CD14-positive monocyte (primary cell): ENCODE measurements around the gene MUC5B. TPM values are rescaled to one million over a fixed set of nuclear protein-coding genes. Genes with fewer than 3 reads are reported as not detected.

ENCODE experiments used
- DNase-seq, 3 donors: peaks; one replicate each; pipeline ENCODE4 v3.0.0-alpha.2; 2011 to 2022
- H2AFZ ChIP-seq: 2 replicates; pipeline ENCODE4 v1.6.0; 2012; ENCODE audit warnings: mild to moderate bottlenecking, low read depth, low read length, inconsistent platforms; ENCODE audit not compliant: insufficient read depth, poor library complexity, severe bottlenecking
- H3K27ac ChIP-seq, 2 donors: 1 replicate in 1 of 2; 2 replicates in 1 of 2; pipeline ENCODE4 v1.5.1; 2012 to 2013; ENCODE audit warnings: low read length in 2 of 2, control low read depth in 1 of 2, inconsistent platforms in 1 of 2, low read depth in 1 of 2, mild to moderate bottlenecking in 1 of 2
- H3K27me3 ChIP-seq, 2 donors: one replicate each; pipeline versions ENCODE4 v1.6.0 to v1.6.1; 2011 to 2013; ENCODE audit warnings: low read length in 2 of 2; ENCODE audit not compliant: control insufficient read depth in 2 of 2, insufficient read depth in 2 of 2
- H3K36me3 ChIP-seq, 2 donors: replicated peaks in 1 of 2; 1 replicate in 1 of 2; 2 replicates in 1 of 2; pipeline versions ENCODE4 v1.5.1 to v1.6.1; 2012 to 2013; ENCODE audit warnings: low read length in 2 of 2, control low read depth in 1 of 2, inconsistent platforms in 1 of 2, mild to moderate bottlenecking in 1 of 2; ENCODE audit not compliant: insufficient read depth in 2 of 2, control insufficient read depth in 1 of 2
- H3K4me1 ChIP-seq, 2 donors: 1 replicate in 1 of 2; 2 replicates in 1 of 2; pipeline versions ENCODE4 v1.5.1 to v1.6.1; 2012 to 2013; ENCODE audit warnings: low read length in 2 of 2, control low read depth in 1 of 2, inconsistent platforms in 1 of 2, mild to moderate bottlenecking in 1 of 2, moderate library complexity in 1 of 2; ENCODE audit not compliant: insufficient read depth in 2 of 2, control insufficient read depth in 1 of 2
- H3K4me2 ChIP-seq: replicated peaks from 2 replicates; pipeline ENCODE3; 2012; ENCODE audit warnings: low read length, moderate library complexity, mild to moderate bottlenecking; ENCODE audit not compliant: poor library complexity, severe bottlenecking; ENCODE audit errors: extremely low read depth
- H3K4me3 ChIP-seq, 3 experiments: fragments of 200-600 bp in 1 of 3; sonication (generic) in 1 of 3; replicated peaks in 1 of 3; 1 replicate in 2 of 3; 2 replicates in 1 of 3; pipeline ENCODE4 v1.5.1; 2011 to 2013; ENCODE audit warnings: low read length in 3 of 3, mild to moderate bottlenecking in 3 of 3, control low read depth in 2 of 3, low read depth in 2 of 3, inconsistent platforms in 1 of 3, moderate library complexity in 1 of 3
- H3K79me2 ChIP-seq: 2 replicates; pipeline ENCODE4 v1.6.0; 2012; ENCODE audit warnings: mild to moderate bottlenecking, control low read depth, inconsistent platforms, low read length, moderate library complexity; ENCODE audit not compliant: insufficient read depth
- H3K9ac ChIP-seq: 2 replicates; pipeline ENCODE4 v1.6.0; 2017; ENCODE audit warnings: low read length, mild to moderate bottlenecking; ENCODE audit not compliant: insufficient read depth, poor library complexity, severe bottlenecking
- H3K9me3 ChIP-seq, 2 donors: replicated peaks in 1 of 2; 1 replicate in 1 of 2; 2 replicates in 1 of 2; pipeline versions ENCODE4 v1.5.1 to v1.6.1; 2012 to 2013; ENCODE audit warnings: low read length in 2 of 2, control low read depth in 1 of 2; ENCODE audit not compliant: control insufficient read depth in 1 of 2, insufficient read depth in 1 of 2
- H4K20me1 ChIP-seq: 2 replicates; pipeline ENCODE4 v1.6.0; 2012; ENCODE audit warnings: mild to moderate bottlenecking, low read length, control low read depth, moderate library complexity; ENCODE audit not compliant: insufficient read depth
- H3K27ac Mint-ChIP-seq, 7 donors: one replicate each; pipeline ENCODE4 v1.8.0; 2020; ENCODE audit warnings: mild to moderate bottlenecking in 7 of 7, mixed read lengths in 7 of 7, moderate library complexity in 6 of 7, inconsistent platforms in 2 of 7
- H3K27me3 Mint-ChIP-seq, 3 donors: one replicate each; pipeline ENCODE4 v1.8.0; 2021 to 2022; ENCODE audit warnings: low read depth in 3 of 3, mild to moderate bottlenecking in 3 of 3, mixed read lengths in 3 of 3, moderate library complexity in 3 of 3, inconsistent platforms in 1 of 3
- H3K36me3 Mint-ChIP-seq, 2 donors: one replicate each; pipeline ENCODE4 v1.8.0; 2020; ENCODE audit warnings: mixed read lengths in 2 of 2, inconsistent platforms in 1 of 2, mild to moderate bottlenecking in 1 of 2
- H3K4me1 Mint-ChIP-seq: one replicate; pipeline ENCODE4 v1.8.0; 2020; ENCODE audit warnings: mild to moderate bottlenecking, mixed read lengths
- H3K4me3 Mint-ChIP-seq, 2 donors: one replicate each; pipeline ENCODE4 v1.8.0; 2020; ENCODE audit warnings: mild to moderate bottlenecking in 2 of 2, mixed read lengths in 2 of 2, moderate library complexity in 1 of 2
- H3K9me3 Mint-ChIP-seq, 7 donors: one replicate each; pipeline ENCODE4 v1.8.0; 2020 to 2022; ENCODE audit warnings: mixed read lengths in 7 of 7, mild to moderate bottlenecking in 6 of 7, moderate library complexity in 6 of 7, inconsistent platforms in 2 of 7
- WGBS: methylation state at CpG from one replicate; pipeline ENCODE4 v1.1.5; 2013; ENCODE audit warnings: missing lambda C conversion rate; ENCODE audit not compliant: insufficient coverage; 5-methylcytosine and 5-hydroxymethylcytosine counted together
- intact Hi-C, 2 donors: fragments of 100-400 bp; cut with micrococcal nuclease; formaldehyde crosslinking; loops; one replicate each; pipeline versions ENCODE4 v1.15.0 to v1.15.1; 2023
- polyA plus RNA-seq, 3 donors: library from polyadenylated mRNA; depleted of rRNA in 1 of 3; unstranded in 2 of 3; stranded (reverse) in 1 of 3; fragments of 300-500 nt in 2 of 3; fragments of >200 nt in 1 of 3; fragmentation: Illumina TruSeq in 2 of 3; gene quantifications; 1 replicate in 2 of 3; 2 replicates in 1 of 3; pipeline ENCODE4 v1.2.3, GENCODE V29; 2012 to 2021
- TF ChIP-seq, protein P1 (sequence below): fragments of 200-600 bp; IDR thresholded peaks from one replicate; pipeline ENCODE4 v1.8.0; 2022; ENCODE audit warnings: antibody characterized with exemption, mild to moderate bottlenecking

The MUC5B gene
- polyA plus RNA-seq, 3 donors: not detected

DNA sequence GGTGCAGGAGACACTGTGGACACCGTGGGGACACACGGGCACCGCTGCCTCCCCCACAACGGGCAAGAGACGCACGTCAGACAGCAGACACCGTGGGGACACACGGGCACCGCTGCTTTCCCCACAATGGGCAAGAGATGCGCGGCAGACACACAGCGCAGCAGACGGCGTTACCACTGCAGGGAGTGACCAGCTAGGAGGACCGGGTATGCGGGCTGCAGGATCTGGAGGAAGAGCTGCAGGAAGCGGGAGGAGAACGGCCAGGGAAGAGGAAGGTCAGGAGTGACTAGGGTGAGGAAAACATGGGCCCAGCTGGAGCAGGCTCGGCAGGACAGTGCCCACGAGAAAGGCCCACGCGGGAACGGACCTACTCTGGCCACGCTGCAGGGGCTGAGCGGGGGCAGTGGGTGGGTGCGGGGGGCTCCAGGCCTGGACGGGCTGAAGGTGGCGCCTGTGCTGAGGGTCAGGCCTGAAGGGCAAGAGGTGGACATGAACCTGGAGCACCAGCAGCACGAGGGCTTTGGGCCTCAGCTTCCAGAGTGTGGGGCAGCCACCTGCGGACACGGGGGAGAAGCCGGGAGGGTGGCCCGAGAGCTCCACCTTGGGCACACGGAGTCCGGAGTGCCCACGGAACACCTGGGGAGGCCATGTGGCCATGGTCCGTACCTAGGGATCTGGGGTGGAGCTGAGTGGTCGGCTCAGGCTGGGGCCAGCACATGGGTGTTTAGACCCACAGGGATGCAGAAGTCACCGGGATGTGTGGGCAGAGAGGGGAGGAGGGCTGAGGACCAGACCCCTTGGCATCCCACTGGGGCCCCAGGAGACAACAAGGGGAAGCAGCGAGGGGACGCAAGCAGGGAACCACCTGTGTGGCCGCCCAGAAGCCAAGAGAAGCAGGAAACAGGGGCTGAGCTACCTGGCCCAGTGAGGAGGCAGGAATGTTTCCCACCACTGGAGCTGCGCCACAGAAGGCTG is 70.1 kb downstream of the MUC5B start:
- Histone ChIP-seq H2AFZ (no peak overlapping the region), H3K36me3 (peaks cover 78 to 89% of the 10 kb centered on the region in 2 donors), H3K27me3 (no peaks in the 10 kb centered on the region), H3K79me2 (peaks cover 75% of the 10 kb centered on the region), H3K4me1 (no peaks in the 10 kb centered on the region), H3K9ac (no peak overlapping the region), H3K4me2 (no peak overlapping the region), H3K27ac (no peak overlapping the region), H3K4me3 (no peak overlapping the region), H4K20me1 (peaks cover 96% of the 10 kb centered on the region), H3K9me3 (no peaks in the 10 kb centered on the region)
- Mint-ChIP-seq H3K36me3 (peaks cover 58 to 85% of the 10 kb centered on the region in 2 donors), H3K27ac (peak overlapping the region in 3 of 7 donors; percentile 15 to 70 (median 16)), H3K27me3 (no peaks in the 10 kb centered on the region), H3K4me3 (no peak overlapping the region), H3K9me3 (peaks cover 0 to 5% (median 0%) of the 10 kb centered on the region in 7 donors), H3K4me1 (peaks cover under 1% of the 10 kb centered on the region)
- DNase-seq: no peak
- WGBS: 96% methylated on average over 40 of the region's 43 CpGs
- intact Hi-C loops: loop anchor here in 1 of 2 donors (5.0 to 10.0 kb wide), 2 partner anchors 224 to 282 kb away; partner anchors contain the start of gene DUSP8
- TF ChIP-seq, protein P1, sequence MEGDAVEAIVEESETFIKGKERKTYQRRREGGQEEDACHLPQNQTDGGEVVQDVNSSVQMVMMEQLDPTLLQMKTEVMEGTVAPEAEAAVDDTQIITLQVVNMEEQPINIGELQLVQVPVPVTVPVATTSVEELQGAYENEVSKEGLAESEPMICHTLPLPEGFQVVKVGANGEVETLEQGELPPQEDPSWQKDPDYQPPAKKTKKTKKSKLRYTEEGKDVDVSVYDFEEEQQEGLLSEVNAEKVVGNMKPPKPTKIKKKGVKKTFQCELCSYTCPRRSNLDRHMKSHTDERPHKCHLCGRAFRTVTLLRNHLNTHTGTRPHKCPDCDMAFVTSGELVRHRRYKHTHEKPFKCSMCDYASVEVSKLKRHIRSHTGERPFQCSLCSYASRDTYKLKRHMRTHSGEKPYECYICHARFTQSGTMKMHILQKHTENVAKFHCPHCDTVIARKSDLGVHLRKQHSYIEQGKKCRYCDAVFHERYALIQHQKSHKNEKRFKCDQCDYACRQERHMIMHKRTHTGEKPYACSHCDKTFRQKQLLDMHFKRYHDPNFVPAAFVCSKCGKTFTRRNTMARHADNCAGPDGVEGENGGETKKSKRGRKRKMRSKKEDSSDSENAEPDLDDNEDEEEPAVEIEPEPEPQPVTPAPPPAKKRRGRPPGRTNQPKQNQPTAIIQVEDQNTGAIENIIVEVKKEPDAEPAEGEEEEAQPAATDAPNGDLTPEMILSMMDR: no peak

DNA sequence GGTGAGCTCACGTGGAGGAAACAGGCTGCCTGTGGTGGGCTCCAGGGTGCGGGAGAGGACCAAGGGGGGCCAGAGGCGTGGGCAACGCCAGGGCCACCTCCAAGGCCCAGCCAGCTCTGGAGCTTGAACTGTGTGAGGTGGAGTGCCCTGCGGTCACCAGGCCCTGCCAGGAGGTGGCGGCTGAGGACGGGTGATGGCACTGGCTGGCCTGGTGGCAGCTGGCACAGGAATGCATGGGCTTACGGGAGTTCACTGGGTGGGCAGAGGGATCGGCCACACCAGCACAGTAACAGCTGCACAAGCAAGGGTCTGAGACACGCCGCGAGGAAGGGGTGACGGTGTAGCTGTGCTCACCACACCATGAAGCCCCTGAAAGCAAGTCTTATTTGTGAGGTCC is 70.8 kb downstream of the MUC5B start:
- WGBS: 90% methylated on average over 13 of the region's 13 CpGs
- Histone ChIP-seq H3K4me3 (no peak overlapping the region), H3K9me3 (no peaks in the 10 kb centered on the region), H3K9ac (no peak overlapping the region), H4K20me1 (peaks cover 96% of the 10 kb centered on the region), H3K79me2 (peaks cover 81% of the 10 kb centered on the region), H3K36me3 (peaks cover 76 to 86% of the 10 kb centered on the region in 2 donors), H3K4me2 (no peak overlapping the region), H3K4me1 (peaks cover 1 to 6% of the 10 kb centered on the region in 2 donors), H2AFZ (no peak overlapping the region), H3K27me3 (no peaks in the 10 kb centered on the region), H3K27ac (no peak overlapping the region)
- TF ChIP-seq, protein P1: peak; percentile 50
- intact Hi-C loops: loop anchor here in 1 of 2 donors (5.0 to 10.0 kb wide), 2 partner anchors 224 to 281 kb away; partner anchors contain the start of gene DUSP8
- H3K27me3 Mint-ChIP-seq: no peaks in the 10 kb centered on the region
- peak overlapping the region in 1 of 7 donors; percentile 40 for H3K27ac Mint-ChIP-seq
- H3K36me3 Mint-ChIP-seq: peaks cover 53 to 85% of the 10 kb centered on the region in 2 donors
- no peak overlapping the region for H3K4me3 Mint-ChIP-seq
- peaks cover 0 to 5% (median 0%) of the 10 kb centered on the region in 7 donors for H3K9me3 Mint-ChIP-seq
- DNase-seq: peak in 2 of 3 donors; percentile 21 to 23
- peaks cover 8% of the 10 kb centered on the region for H3K4me1 Mint-ChIP-seq
